Gastroesophageal sphincter (tissue), 3 donors: Measurements from ENCODE around the gene EPHA4.

Experiments used
- EP300 ChIP-seq: sonication (generic); formaldehyde crosslinking; IDR thresholded peaks from one replicate; pipeline ENCODE4 v1.6.1; 2017; ENCODE audit warnings: antibody characterized with exemption, mild to moderate bottlenecking
- POLR2A ChIP-seq, 2 donors: fragments of 450-650 bp; IDR thresholded peaks; one replicate each; pipeline ENCODE4 v1.6.1; 2017; ENCODE audit warnings: antibody characterized with exemption in 2 of 2, mild to moderate bottlenecking in 2 of 2, moderate library complexity in 1 of 2
- POLR2AphosphoS5 ChIP-seq: sonication (generic); formaldehyde crosslinking; IDR thresholded peaks from one replicate; pipeline ENCODE4 v1.6.1; 2017; ENCODE audit warnings: antibody characterized with exemption
- TF ChIP-seq, protein P1 (sequence below), 4 experiments: fragments of 200-600 bp in 2 of 4; fragments of 450-650 bp in 2 of 4; sonication (generic) in 1 of 4; IDR thresholded peaks; one replicate each; pipeline ENCODE4 v1.5.1; 2017 to 2019; ENCODE audit warnings: antibody characterized with exemption in 4 of 4, mild to moderate bottlenecking in 2 of 4, moderate library complexity in 2 of 4

DNA sequence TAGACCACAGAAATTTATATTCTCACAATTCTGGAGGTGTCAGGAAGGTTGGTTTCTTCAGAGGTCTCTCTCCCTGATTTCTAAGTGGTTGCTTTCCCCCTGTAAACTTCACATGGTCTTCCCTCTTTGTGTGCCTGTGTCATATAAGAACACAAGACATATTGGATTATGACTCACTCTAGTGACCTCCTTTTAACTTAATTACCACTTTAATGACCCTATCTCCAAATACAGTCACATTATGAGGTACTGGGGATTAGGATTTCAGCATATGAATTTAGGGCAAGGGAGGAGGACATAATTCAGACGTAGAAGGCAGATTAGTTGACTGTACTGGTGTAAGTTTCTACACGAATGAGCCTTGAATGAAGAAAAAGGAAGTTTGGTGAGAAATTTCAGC is 38.2 kb upstream of the EPHA4 start:
- no peak for TF ChIP-seq POLR2AphosphoS5
- TF ChIP-seq EP300: no peak
- TF ChIP-seq POLR2A (IDR thresholded peaks at IDR 0.05): no peak
- TF ChIP-seq, protein P1, sequence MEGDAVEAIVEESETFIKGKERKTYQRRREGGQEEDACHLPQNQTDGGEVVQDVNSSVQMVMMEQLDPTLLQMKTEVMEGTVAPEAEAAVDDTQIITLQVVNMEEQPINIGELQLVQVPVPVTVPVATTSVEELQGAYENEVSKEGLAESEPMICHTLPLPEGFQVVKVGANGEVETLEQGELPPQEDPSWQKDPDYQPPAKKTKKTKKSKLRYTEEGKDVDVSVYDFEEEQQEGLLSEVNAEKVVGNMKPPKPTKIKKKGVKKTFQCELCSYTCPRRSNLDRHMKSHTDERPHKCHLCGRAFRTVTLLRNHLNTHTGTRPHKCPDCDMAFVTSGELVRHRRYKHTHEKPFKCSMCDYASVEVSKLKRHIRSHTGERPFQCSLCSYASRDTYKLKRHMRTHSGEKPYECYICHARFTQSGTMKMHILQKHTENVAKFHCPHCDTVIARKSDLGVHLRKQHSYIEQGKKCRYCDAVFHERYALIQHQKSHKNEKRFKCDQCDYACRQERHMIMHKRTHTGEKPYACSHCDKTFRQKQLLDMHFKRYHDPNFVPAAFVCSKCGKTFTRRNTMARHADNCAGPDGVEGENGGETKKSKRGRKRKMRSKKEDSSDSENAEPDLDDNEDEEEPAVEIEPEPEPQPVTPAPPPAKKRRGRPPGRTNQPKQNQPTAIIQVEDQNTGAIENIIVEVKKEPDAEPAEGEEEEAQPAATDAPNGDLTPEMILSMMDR (IDR thresholded peaks at IDR 0.05): no peak
